Left ventricle myocardium inferior (tissue), 1 donor: ENCODE results near the gene ATP6AP1. TPM values are rescaled to one million over a fixed set of nuclear protein-coding genes. Genes with fewer than 3 reads are reported as not detected.

Experiments
- DNase-seq: peaks from one replicate; pipeline ENCODE4 v3.0.0-alpha.2; 2020
- H3K27ac ChIP-seq: fragments of 200-600 bp; replicated peaks from 2 replicates; pipeline ENCODE4 v1.8.0; 2021
- H3K27me3 ChIP-seq: fragments of 200-600 bp; 2 replicates; pipeline ENCODE4 v1.8.0; 2021; ENCODE audit warnings: low read depth
- H3K36me3 ChIP-seq: fragments of 200-600 bp; 2 replicates; pipeline ENCODE4 v1.8.0; 2021
- H3K4me1 ChIP-seq: fragments of 200-600 bp; 2 replicates; pipeline ENCODE4 v1.8.0; 2021
- H3K4me3 ChIP-seq: fragments of 200-600 bp; 2 replicates; pipeline ENCODE4 v1.8.0; 2021; ENCODE audit warnings: mild to moderate bottlenecking, moderate library complexity
- H3K9me3 ChIP-seq: fragments of 200-600 bp; replicated peaks from 2 replicates; pipeline ENCODE4 v1.8.0; 2021
- intact Hi-C: fragments of 100-400 bp; cut with micrococcal nuclease; formaldehyde crosslinking; loops from one replicate; pipeline ENCODE4 v1.11.0; 2022
- total RNA-seq: library from RNA; stranded (reverse); fragmentation: NEBNext Ultra II Directional; extraction: Animal tissue kit (Norgen Biotek cat#: 25700); gene quantifications from one replicate; pipeline ENCODE4 v1.2.1, GENCODE V29; 2021
- TF ChIP-seq, protein P1 (sequence below): fragments of 200-600 bp; IDR thresholded peaks from 2 replicates; pipeline ENCODE4 v1.8.0; 2021; ENCODE audit warnings: antibody characterized with exemption, mild to moderate bottlenecking, borderline replicate concordance
- donor health status: DM: no; HTN: yes; CAD: no; lungs with severe emphysema.

ATP6AP1 gene
- total RNA-seq, 1 donor from 2014 or later: 84.1 TPM

DNA sequence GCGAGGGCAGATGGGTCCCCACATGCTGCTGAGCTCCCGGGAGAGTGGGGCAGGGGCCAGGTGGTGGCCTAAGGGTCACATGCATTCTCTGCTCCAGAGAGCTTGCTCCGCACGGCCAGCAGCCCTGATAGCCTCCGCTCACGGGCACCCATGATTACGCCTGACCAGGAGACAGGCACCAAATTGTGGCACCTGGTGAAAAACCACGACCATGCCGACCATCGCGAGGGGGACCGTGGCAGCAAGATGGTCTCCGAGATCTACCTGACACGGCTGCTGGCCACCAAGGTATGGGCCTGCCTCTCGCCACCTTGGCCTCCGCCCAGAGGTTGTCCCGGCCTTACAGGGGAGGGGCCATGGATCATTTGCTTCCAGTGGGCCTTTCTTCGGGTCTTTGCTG, 41.4 kb downstream of the ATP6AP1 start:
- intact Hi-C loops: no loop called here
- peaks cover 24% of the 10 kb centered on the region for H3K36me3 ChIP-seq
- no peak for DNase-seq

DNA sequence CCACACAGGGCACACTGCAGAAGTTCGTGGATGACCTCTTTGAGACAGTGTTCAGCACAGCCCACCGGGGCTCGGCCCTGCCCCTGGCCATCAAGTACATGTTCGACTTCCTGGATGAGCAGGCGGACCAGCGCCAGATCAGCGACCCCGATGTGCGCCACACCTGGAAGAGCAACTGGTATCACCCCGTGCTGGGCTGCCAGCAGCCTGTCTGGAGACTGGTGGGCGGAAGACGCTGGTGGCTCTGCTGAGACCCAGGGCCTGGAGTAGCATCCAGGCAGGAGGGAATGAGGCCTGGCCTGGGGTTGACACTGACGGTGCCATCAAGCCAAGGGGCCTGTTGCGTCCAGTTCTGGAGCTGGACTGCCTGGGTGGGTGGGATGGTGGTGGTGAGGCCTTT, 42.0 kb downstream of the ATP6AP1 start:
- no peak overlapping the region for H3K4me3 ChIP-seq
- TF ChIP-seq, protein P1, sequence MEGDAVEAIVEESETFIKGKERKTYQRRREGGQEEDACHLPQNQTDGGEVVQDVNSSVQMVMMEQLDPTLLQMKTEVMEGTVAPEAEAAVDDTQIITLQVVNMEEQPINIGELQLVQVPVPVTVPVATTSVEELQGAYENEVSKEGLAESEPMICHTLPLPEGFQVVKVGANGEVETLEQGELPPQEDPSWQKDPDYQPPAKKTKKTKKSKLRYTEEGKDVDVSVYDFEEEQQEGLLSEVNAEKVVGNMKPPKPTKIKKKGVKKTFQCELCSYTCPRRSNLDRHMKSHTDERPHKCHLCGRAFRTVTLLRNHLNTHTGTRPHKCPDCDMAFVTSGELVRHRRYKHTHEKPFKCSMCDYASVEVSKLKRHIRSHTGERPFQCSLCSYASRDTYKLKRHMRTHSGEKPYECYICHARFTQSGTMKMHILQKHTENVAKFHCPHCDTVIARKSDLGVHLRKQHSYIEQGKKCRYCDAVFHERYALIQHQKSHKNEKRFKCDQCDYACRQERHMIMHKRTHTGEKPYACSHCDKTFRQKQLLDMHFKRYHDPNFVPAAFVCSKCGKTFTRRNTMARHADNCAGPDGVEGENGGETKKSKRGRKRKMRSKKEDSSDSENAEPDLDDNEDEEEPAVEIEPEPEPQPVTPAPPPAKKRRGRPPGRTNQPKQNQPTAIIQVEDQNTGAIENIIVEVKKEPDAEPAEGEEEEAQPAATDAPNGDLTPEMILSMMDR: no peak
- H3K27ac ChIP-seq: no peak overlapping the region
- no peaks in the 10 kb centered on the region for H3K27me3 ChIP-seq
- H3K9me3 ChIP-seq: no peaks in the 10 kb centered on the region
- intact Hi-C loops: no loop called here
- H3K4me1 ChIP-seq: no peaks in the 10 kb centered on the region
- DNase-seq: no peak
- H3K36me3 ChIP-seq: peaks cover 23% of the 10 kb centered on the region

More for the DNA sequence above, 41.4 kb downstream of the ATP6AP1 start:
- Histone ChIP-seq H3K4me1 (no peaks in the 10 kb centered on the region), H3K27me3 (no peaks in the 10 kb centered on the region), H3K9me3 (no peaks in the 10 kb centered on the region), H3K27ac (no peak overlapping the region), H3K4me3 (no peak overlapping the region)
- TF ChIP-seq, protein P1: no peak

DNA sequence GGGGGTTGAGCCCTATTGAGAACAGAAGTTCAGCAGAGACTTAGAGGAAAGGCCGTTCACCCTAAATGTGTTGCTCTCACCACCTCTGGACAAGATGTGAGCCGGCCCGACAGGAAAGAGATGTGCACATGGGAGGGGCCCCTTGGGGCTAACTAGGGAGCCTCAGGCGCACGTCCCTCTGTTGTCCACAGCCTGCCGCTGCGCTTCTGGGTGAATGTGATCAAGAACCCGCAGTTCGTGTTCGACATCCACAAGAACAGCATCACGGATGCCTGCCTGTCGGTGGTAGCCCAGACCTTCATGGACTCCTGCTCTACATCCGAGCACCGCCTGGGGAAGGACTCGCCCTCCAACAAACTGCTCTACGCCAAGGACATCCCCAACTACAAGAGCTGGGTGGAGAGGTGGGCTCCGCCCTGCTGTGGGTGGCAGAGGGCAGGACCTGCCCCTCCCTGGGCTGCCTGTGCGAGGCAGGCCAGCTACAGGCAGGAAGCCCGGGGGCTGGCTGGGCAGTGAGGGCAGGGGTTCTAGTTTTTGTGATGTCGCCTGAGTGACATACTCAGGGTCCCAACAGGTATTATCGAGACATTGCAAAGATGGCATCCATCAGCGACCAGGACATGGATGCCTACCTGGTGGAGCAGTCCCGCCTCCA, 42.6 kb downstream of the ATP6AP1 start:
- intact Hi-C loops: no loop called here
- Histone ChIP-seq H3K4me1 (no peaks in the 10 kb centered on the region), H3K36me3 (peaks cover 20% of the 10 kb centered on the region), H3K27ac (no peak overlapping the region), H3K4me3 (no peak overlapping the region), H3K27me3 (no peaks in the 10 kb centered on the region), H3K9me3 (no peaks in the 10 kb centered on the region)
- TF ChIP-seq, protein P1: no peak
- no peak for DNase-seq

DNA sequence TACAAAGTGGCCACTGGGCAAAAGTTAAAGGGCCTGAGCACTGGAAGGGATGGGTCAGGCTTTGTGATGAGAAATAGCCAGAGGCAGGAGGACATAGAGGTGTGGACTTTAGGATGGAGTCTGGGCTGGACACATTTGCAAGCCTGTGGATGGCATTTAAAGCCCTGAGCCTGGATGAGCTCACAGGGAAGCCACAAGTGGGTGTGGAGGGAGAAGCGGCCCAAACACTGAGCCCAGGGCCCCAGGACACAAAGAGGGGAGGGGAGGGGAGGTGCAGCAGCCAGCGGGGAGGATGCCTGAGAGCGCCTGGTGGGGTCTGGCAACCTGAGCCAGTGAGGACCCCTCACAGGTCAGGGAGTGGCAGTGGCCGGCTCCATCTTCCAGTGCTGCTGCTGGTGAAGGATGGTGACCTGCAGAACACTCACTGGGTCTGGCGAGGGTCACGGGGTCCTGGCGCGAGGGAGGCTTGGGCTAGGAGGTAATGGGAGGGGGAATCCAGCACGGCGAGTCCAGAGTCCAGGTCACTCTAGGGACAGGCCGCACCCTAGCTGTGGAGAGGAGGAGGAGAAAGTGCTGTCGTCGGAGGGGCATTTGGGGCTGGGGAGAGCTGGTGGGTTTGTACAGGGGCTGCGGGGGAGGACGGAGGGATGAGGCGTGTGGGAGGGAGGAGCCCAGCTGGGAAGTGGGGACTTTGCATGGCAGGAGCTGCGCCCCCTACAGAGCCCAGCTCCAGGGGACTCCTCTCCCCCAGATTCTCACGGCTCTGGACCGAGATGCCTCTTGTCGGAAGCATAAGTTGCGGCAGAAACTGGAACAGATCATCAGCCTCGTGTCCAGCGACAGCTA, 43.6 kb downstream of the ATP6AP1 start:
- no peak for DNase-seq
- TF ChIP-seq, protein P1: no peak
- Histone ChIP-seq H3K4me3 (no peak overlapping the region), H3K27me3 (no peaks in the 10 kb centered on the region), H3K36me3 (peaks cover 20% of the 10 kb centered on the region), H3K9me3 (no peaks in the 10 kb centered on the region), H3K27ac (no peak overlapping the region), H3K4me1 (no peaks in the 10 kb centered on the region)
- intact Hi-C loops: no loop called here

GRCh38 chrX:154472685-154473632, 44.5 kb downstream of the ATP6AP1 start:
- peaks cover under 1% of the 10 kb centered on the region for H3K4me1 ChIP-seq
- intact Hi-C loops: no loop called here
- H3K27ac ChIP-seq: no peak overlapping the region
- no peaks in the 10 kb centered on the region for H3K27me3 ChIP-seq
- DNase-seq: no peak
- peaks cover 20% of the 10 kb centered on the region for H3K36me3 ChIP-seq
- TF ChIP-seq, protein P1: no peak
- H3K9me3 ChIP-seq: no peaks in the 10 kb centered on the region
- H3K4me3 ChIP-seq: no peak overlapping the region
